Jurkat, Clone E6-1 (cell line): ENCODE measurements around the gene TBCD.
"Not testable (repeated sequence)": the region's sequence is repeated elsewhere in the genome, so short reads cannot be mapped to it uniquely, and the experiment has no call there.

Experiments
- DNase-seq: peaks from one replicate; pipeline ENCODE4 v3.0.0-alpha.2; 2011; ENCODE audit warnings: low read depth, low spot score
- H3K4me3 ChIP-seq: 2 replicates; pipeline ENCODE4 v1.5.1; 2011; ENCODE audit warnings: mild to moderate bottlenecking, low read length, control low read depth, moderate library complexity

The TBCD gene

GRCh38 chr17:82984751-82985427, 233.0 kb downstream of the TBCD start:
- no peak overlapping the region for H3K4me3 ChIP-seq
- DNase-seq: no peak

GRCh38 chr17:82985428-82985805, 233.6 kb downstream of the TBCD start:
- DNase-seq: no peak
- no peak overlapping the region for H3K4me3 ChIP-seq

GRCh38 chr17:82985973-82986372, 234.1 kb downstream of the TBCD start:
- DNase-seq: peak; percentile 87
- no peak overlapping the region for H3K4me3 ChIP-seq

- DNase-seq, H3K4me3 ChIP-seq: not testable (repeated sequence)
Measured at GRCh38 chr17:82989051-82989450, 237.2 kb downstream of the TBCD start.

GRCh38 chr17:82989881-82990280, 238.0 kb downstream of the TBCD start:
- no peak for DNase-seq
- no peak overlapping the region for H3K4me3 ChIP-seq

- no peak overlapping the region for H3K4me3 ChIP-seq
- DNase-seq: no peak
Measured at GRCh38 chr17:82993005-82993404, 241.1 kb downstream of the TBCD start.
